Mesodermal cell (in vitro differentiated cells): ENCODE measurements around the gene LGALSL.

Experiments used
- H3K27ac ChIP-seq: 2 replicates; pipeline ENCODE4 v1.7.0; 2013; ENCODE audit warnings: mild to moderate bottlenecking, low read depth, low read length, moderate library complexity; ENCODE audit not compliant: severe bottlenecking
- H3K36me3 ChIP-seq: 2 replicates; pipeline ENCODE4 v1.7.1; 2013; ENCODE audit warnings: mild to moderate bottlenecking, low read length, moderate library complexity; ENCODE audit not compliant: control insufficient read depth, insufficient read depth
- H3K4me1 ChIP-seq: one replicate; pipeline ENCODE4 v1.7.1; 2013; ENCODE audit warnings: mild to moderate bottlenecking, low read length; ENCODE audit not compliant: insufficient read depth, control insufficient read depth, poor library complexity, severe bottlenecking
- H3K4me3 ChIP-seq: 2 replicates; pipeline ENCODE4 v1.7.0; 2013; ENCODE audit warnings: low read length, control low read depth, mild to moderate bottlenecking; ENCODE audit not compliant: insufficient read depth, poor library complexity, severe bottlenecking; ENCODE audit errors: extremely low read depth
- H3K9me3 ChIP-seq: 2 replicates; pipeline ENCODE4 v1.7.1; 2013; ENCODE audit warnings: mild to moderate bottlenecking, low read length, moderate library complexity; ENCODE audit not compliant: control insufficient read depth
- WGBS, 2 experiments: methylation state at CpG; one replicate each; pipeline ENCODE4 v1.1.5; 2013; ENCODE audit warnings: missing lambda C conversion rate in 2 of 2; ENCODE audit not compliant: insufficient coverage in 2 of 2; 5-methylcytosine and 5-hydroxymethylcytosine counted together

The LGALSL gene

GRCh38 chr2:64471600-64471999 lies 17.6 kb downstream of the LGALSL start:
- Histone ChIP-seq H3K9me3 (no peaks in the 10 kb centered on the region), H3K27ac (no peak overlapping the region), H3K4me1 (no peaks in the 10 kb centered on the region), H3K4me3 (no peak overlapping the region), H3K36me3 (no peaks in the 10 kb centered on the region)
- WGBS, 2 experiments, result no CpG with 5 or more reads among the region's 4 CpGs

GRCh38 chr2:64472881-64473280 lies 18.9 kb downstream of the LGALSL start:
- Histone ChIP-seq H3K9me3 (no peaks in the 10 kb centered on the region), H3K27ac (no peak overlapping the region), H3K36me3 (no peaks in the 10 kb centered on the region), H3K4me3 (no peak overlapping the region), H3K4me1 (no peaks in the 10 kb centered on the region)
- 91 to 94% methylated on average over 3 of the region's 3 CpGs for WGBS, 2 experiments

DNA sequence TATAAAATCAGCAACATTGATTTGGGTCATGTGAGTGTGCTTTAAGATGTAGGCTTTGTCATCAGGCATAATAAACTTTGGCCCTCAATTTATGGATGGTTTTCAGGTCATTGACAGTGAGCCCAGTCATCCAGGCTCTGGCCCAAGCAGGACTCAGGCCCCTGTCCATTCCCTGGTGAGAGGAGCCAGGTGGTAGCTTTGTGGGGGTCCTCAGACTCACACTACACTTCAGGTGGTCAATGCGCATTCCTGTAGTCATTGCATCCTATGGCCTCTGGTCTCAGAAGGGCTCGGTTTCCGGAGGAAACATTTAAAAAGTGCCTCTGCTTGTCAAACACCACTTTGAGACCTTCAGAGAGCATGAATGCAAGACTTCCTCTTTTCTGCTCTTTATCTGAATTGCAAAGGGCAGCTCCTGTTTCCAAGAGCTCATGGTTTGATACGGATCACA lies 20.2 kb downstream of the LGALSL start:
- WGBS, 2 experiments, result 49 to 62% methylated on average over 4 of the region's 4 CpGs
- H3K4me1 ChIP-seq, result no peaks in the 10 kb centered on the region
- no peak overlapping the region for H3K27ac ChIP-seq
- no peaks in the 10 kb centered on the region for H3K36me3 ChIP-seq
- no peak overlapping the region for H3K4me3 ChIP-seq
- no peaks in the 10 kb centered on the region for H3K9me3 ChIP-seq

- Histone ChIP-seq H3K27ac (no peak overlapping the region), H3K9me3 (no peaks in the 10 kb centered on the region), H3K4me1 (no peaks in the 10 kb centered on the region), H3K36me3 (no peaks in the 10 kb centered on the region), H3K4me3 (no peak overlapping the region)
- WGBS, 2 experiments, result 80 to 83% methylated on average over 1 of the region's 1 CpG
Measured at GRCh38 chr2:64474636-64475035, 20.7 kb downstream of the LGALSL start.

DNA sequence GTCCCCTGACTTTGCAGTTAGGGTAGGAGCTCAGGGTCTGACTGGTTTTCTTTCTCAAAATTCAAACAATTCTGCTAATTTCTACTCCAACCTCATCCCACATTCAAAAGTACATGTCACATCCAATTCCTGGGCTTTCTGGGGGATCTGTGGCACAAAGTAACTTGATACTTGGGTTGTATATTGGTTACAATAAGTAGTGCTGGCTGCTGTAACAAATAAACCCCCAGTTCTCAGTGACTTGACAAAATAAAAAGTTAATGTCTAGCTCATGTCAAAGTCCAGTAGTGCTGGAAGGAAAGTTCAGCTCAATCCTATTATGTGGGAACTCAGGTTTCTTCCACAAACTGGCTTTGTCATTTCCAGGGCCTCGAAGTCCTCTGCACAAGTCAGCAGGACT lies 23.1 kb downstream of the LGALSL start:
- no peaks in the 10 kb centered on the region for H3K9me3 ChIP-seq
- no peak overlapping the region for H3K4me3 ChIP-seq
- H3K4me1 ChIP-seq, result no peaks in the 10 kb centered on the region
- H3K36me3 ChIP-seq, result no peaks in the 10 kb centered on the region
- 100% methylated on average over 1 of the region's 1 CpG for WGBS, 2 experiments
- no peak overlapping the region for H3K27ac ChIP-seq

DNA sequence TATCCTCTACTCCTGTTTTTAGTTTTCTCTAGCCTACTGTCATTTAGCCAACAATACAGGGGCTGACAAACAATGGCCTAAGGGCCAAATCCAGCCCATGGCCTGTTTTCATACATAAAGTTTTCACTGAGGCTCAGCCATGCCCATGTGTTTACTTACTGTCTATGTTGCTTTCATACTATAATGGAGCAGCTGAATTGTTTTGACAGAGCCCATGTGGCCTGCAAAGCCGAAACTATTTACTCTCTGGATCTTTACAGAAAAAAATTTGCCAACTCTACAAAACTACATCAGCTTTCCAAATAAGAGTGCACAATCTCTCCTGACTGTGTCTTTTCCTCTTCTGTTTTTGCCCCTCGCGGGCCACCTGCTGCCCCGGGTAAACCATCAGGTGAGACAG lies 24.0 kb downstream of the LGALSL start:
- H3K9me3 ChIP-seq, result no peaks in the 10 kb centered on the region
- no peak overlapping the region for H3K27ac ChIP-seq
- H3K36me3 ChIP-seq, result no peaks in the 10 kb centered on the region
- H3K4me1 ChIP-seq, result peaks cover 8% of the 10 kb centered on the region
- 92 to 94% methylated on average over 2 to 4 of the region's 4 CpGs for WGBS, 2 experiments
- no peak overlapping the region for H3K4me3 ChIP-seq

GRCh38 chr2:64478502-64479230 lies 24.7 kb downstream of the LGALSL start:
- no peaks in the 10 kb centered on the region for H3K9me3 ChIP-seq
- H3K4me3 ChIP-seq, result no peak overlapping the region
- peaks cover 15% of the 10 kb centered on the region for H3K4me1 ChIP-seq
- no peak overlapping the region for H3K27ac ChIP-seq
- WGBS, 2 experiments, result 71 to 100% methylated on average over 1 to 2 of the region's 3 CpGs
- no peaks in the 10 kb centered on the region for H3K36me3 ChIP-seq

GRCh38 chr2:64479259-64480117 lies 25.5 kb downstream of the LGALSL start:
- WGBS, 2 experiments, result 74 to 86% methylated on average over 5 to 6 of the region's 10 CpGs
- Histone ChIP-seq H3K4me1 (peaks cover 16% of the 10 kb centered on the region), H3K27ac (no peak overlapping the region)

DNA sequence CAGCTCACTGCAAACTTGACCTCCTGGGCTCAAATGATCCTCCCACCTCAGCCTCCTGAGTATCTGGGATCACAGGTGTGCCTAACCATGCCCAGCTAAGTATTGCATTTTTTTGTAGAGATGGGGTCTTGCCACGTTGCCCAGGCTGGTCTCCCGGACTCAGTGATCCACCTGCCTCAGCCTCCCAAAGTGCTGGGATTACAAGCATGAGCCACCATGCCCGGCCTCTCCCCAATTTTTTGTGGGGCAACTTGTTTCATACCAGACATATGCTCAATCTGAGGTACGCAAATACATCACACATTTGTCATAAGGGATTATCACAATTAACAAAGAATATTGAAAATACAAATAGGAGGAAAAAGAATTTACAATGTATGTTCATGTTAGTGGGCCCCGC lies 27.7 kb downstream of the LGALSL start:
- Histone ChIP-seq H3K36me3 (no peaks in the 10 kb centered on the region), H3K4me1 (peaks cover 16% of the 10 kb centered on the region), H3K4me3 (no peak overlapping the region), H3K27ac (no peak overlapping the region), H3K9me3 (no peaks in the 10 kb centered on the region)
- WGBS, 2 experiments, result 89 to 95% methylated on average over 3 of the region's 5 CpGs

More at GRCh38 chr2:64479259-64480117, 25.5 kb downstream of the LGALSL start:
- Histone ChIP-seq H3K9me3 (no peaks in the 10 kb centered on the region), H3K36me3 (no peaks in the 10 kb centered on the region), H3K4me3 (no peak overlapping the region)

DNA sequence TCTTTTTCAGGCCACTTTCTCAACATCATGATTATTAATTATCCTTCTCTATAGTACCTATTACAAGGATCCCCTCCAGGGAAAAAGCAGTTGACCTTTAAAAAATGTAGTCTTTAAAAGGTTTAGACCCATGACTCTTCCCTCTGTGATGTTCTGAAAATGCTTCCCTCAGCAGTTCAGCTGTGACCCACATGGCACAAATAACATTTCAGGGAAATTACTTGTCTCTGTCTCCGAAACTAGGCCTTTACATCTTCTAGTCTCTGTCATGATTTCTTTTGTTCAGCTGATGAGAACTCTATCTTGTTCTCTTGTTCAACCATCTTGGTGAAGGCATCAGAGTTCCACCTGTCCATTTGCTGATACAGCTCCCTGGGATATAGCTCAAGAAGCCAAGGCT lies 28.3 kb downstream of the LGALSL start:
- Histone ChIP-seq H3K9me3 (no peaks in the 10 kb centered on the region), H3K4me3 (no peak overlapping the region), H3K36me3 (no peaks in the 10 kb centered on the region), H3K4me1 (peaks cover 16% of the 10 kb centered on the region), H3K27ac (no peak overlapping the region)
- 100% methylated on average over 1 of the region's 1 CpG for WGBS, 2 experiments
